ENCODE data around the gene VANGL2.

DNA sequence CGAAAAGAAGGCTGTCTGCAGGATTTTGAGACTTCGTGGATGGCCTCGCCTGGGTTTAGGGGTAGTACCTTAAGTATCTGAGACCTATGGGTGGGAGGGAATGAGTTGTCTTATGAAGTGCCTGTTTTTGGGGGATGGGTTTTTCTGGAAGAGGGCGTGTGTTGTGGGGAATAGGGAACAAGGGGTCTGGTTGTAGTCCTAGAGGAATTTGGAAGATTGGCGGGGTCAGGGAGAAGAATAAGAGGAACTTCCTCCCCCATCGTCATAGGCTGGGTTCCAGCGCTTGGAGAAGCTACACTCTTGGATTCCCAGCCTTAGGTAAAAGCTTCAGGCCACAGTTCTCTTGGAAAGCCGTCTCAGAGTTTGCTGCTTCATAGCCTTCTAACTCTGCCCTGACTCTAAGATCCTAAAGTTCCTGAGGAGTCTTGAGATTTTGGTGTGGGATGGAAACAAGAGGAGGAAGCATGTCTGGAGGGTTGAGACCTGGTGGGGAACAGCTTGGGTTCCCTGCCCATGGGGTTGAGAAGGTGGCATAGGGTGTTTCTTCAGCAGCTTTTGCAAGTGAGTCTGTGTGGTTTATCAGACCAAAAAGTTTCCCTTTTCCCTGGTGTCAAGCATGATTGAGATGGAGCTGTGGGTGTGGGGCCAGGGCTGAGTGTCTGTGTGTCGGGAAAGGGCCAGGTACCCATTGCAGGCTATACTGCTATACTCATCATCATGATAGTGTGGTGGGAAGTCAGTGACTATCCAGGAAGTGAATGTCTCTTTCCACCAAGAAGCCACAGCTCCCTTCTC lies 1.8 kb downstream of the VANGL2 start:
- TF ChIP-seq, protein P1, sequence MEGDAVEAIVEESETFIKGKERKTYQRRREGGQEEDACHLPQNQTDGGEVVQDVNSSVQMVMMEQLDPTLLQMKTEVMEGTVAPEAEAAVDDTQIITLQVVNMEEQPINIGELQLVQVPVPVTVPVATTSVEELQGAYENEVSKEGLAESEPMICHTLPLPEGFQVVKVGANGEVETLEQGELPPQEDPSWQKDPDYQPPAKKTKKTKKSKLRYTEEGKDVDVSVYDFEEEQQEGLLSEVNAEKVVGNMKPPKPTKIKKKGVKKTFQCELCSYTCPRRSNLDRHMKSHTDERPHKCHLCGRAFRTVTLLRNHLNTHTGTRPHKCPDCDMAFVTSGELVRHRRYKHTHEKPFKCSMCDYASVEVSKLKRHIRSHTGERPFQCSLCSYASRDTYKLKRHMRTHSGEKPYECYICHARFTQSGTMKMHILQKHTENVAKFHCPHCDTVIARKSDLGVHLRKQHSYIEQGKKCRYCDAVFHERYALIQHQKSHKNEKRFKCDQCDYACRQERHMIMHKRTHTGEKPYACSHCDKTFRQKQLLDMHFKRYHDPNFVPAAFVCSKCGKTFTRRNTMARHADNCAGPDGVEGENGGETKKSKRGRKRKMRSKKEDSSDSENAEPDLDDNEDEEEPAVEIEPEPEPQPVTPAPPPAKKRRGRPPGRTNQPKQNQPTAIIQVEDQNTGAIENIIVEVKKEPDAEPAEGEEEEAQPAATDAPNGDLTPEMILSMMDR (IDR thresholded peaks at IDR 0.05; ENCODE audit: low read depth, low read length, missing input control) = no peak
- no peak for TF ChIP-seq RAD21 (IDR thresholded peaks at IDR 0.05)

Measured in liver (tissue), 3 donors.